ENCODE data around the gene FOXN3.
"Not testable (repeated sequence)": the region's sequence is repeated elsewhere in the genome, so short reads cannot be mapped to it uniquely, and the experiment has no call there.

Gene FOXN3

DNA sequence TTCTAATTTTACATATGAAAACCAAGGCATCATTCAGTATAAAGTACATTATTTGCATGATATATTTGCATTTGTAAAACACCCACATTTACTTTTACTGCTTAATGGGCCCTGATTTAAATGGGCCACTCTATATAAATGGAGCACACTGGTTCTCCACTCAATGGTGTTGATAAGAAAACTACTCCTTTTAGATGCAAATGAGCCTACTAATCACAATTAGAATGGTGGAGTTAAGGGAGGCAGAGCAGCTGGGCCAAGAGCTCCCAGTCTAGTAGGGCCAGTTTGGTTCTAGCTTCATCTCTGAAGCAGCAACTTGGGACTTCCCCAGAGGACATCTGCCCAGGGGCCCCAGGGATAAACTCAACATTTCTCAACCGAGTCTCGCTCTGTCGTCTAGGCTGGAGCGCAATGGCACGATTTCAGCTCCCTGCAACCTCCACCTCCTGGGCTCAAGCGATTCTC is 120.7 kb downstream of the FOXN3 start:
- DNase-seq: no peak

DNA sequence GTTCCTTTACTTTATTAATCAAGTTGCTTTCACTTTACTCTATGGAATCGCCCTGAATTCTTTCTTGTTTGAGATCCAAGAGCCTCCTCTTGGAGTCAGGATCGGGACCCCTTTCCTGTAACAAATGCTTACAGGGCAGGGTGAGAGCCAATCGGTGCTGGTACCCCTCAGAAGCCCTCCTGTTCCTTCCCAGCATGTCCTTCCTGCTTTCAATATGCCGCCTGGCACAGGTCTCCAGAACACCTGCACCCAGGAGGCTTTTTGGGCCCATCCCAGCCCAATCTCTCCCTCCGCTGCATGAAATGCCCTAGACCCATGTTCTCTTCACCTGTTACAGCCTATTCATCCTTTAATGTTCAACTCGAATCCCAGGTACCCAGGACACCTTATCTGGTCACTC is 122.2 kb downstream of the FOXN3 start:
- no peak for DNase-seq

DNA sequence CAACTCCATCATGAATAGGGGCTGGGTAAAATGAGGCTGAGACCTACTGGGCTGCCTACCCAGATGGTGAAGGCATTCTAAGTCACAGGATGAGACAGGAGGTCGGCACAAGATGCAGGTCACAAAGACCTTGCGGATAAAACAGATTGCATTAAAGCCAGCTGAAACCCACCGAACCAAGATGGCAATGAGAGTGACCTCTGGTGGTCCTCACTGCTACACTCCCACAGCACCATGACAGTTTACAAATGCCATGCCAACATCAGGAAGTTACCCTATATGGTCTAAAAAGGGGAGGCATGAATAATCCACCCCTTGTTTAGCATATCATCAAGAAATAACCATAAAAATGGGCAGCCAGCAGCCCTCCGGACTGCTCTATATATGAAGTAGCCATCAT is 122.6 kb downstream of the FOXN3 start:
- not testable (repeated sequence) for DNase-seq

DNA sequence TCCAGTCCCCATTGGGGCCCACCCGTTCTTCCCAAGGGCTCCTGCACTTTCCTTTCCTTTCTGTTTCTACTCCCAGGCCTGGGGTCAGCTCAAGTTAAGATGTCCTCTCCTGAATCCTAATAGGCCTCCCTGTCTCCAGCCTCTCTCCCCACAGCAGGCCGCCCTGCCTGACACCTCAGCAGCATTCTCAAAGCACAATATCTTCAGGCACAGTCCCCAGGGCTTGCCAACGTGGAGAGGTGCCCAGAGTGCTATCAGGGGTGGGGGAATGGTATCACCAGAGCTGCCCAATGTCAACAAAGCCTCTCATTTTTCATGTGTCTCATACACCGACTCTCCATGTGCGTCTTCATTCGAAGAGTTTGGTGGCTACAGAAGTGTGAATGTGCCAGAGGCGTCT is 123.0 kb downstream of the FOXN3 start:
- no peak for DNase-seq

DNA sequence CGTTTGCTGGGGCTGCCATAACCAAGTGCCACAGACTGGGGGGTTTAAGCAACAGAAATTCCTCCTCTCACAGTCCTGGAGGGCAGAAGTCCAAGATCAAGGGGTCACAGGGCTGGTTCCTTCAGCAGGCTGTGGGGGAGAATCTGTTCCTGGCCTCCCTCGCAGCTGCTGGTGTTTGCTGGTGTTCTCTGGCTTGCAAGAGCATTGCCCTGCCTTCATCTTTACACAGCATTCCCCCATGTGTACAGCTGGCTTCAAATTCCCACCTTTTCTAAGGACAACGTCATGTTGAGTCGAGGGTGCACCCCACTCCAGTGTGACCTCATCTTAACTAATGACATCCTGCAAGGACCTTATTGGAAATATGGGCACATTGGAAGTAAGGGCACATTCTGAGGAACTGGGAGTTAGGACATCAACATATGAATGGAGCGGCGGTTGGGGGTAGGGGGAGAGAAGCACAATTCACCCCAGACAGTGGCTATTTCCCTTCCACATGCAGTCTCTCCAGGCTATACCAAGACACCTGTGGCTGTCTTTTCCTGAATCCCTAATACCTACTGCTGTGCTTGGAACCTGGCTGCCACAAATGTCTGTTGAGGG is 123.6 kb downstream of the FOXN3 start:
- DNase-seq: no peak

DNA sequence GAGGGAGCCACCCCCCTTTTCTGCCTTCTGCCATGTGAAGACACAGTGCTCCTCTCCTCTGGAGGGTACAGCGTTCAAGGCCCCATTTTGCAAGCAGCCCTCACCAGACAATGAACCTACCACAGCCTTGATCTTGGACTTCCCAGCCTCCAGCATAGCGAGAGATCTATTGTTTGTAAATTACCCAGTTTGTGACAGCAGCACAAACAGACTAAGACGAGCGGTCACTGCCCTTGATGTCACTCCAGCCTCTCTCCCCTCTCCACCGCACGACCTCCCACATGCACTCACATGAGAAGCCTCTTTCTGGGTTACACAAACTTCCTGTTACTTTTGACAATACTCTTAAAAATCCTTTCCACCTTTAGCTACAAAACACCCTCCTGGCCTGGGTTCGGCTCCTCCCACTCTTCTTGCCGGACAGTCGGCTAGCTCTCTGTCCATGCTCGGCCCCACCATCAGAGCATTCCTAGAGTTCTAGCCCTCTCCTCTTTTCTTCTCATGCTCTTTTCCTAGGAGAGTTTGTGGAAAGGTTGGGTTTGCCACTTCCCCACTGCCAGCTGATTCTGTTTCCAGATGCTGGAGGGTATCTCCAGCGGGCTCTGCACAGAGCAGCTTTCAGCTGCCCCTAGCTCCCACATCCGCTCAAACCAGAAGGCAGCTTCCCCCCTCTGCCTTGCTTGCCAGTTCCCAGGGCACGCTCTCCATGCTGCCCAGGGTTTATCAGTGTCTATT is 124.3 kb downstream of the FOXN3 start:
- no peak for DNase-seq

DNA sequence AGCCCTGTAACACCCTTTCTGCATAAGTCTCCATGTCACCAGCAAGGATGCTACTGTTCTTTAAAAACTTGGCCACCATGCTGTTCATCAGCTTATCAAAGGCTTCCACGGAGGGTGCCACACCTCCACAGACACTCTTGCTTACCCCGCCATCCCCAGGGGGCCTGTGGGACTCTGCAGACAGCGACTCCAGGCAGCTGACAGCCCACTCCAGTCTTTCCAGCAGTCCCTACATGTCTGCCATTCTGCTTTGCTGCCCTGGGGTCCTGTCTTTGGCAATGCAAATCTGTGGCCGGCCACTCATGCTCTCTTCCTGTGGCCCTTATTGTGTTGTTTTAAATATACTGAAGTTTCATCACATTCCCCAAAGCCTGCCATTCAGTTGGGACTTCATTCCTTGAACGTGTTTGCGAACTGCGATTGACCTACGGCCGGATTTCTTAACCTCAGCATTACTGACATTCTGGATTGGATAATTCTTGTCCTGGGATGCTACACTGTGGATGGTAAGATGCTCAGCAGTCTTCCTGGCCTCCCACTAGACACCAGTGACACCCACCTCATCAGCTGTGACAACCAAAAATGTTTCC is 125.6 kb downstream of the FOXN3 start:
- DNase-seq: no peak

DNA sequence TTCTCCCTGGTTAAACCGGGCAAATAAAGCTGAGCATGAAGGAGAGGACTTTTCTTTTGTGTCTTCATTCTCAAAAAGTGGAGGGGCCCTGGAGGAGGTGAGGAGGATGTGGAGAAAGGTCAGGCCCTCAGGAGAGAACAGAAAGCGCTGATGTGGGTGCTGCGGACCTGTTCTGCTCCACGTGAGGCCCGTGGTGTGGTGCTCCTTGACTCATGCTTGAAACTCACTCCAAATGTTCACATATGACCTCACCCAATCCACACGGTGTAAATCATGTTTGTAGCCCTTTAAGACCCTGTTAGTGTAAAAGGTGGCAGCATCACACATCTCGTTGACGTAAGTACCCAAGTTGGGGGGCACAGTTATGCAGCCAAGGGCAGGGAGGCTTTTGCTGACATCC is 126.2 kb downstream of the FOXN3 start:
- DNase-seq: no peak

DNA sequence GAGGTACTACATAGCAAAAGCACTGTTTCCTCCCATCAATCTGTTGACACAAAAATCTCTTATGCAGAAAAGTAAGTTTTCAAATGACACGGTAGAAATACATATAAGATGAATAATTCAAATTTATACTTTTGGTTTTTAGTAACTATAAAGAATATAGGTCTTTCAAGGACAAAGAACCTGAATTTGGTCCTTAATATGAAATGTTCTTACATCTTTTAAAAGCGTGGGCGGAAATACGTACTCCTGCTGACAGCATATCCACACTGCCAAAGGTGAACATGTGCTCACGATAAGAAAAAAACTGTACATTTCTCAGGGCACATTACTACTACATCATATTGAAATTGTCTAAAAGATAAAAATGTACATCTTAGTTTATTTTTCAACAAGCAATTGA is 127.6 kb downstream of the FOXN3 start:
- DNase-seq: no peak

DNA sequence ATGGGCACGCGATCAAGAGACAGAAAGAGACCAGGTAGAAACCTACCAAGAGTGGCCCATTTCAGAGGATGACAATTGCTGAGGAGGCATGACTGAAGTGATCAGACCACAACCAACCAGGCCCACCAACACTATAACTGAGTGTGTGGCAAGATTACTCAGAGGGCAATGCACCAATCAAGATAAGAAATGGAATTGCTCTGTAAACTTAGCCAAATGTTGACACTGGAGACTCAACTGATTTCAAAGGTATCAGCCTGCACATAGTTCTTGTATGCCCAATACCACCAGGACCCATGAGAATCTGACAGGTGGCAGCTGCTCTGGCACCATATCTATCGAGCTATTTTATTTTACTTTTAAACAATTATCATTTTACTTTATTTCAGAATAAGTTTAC is 128.9 kb downstream of the FOXN3 start:
- no peak for DNase-seq

DNA sequence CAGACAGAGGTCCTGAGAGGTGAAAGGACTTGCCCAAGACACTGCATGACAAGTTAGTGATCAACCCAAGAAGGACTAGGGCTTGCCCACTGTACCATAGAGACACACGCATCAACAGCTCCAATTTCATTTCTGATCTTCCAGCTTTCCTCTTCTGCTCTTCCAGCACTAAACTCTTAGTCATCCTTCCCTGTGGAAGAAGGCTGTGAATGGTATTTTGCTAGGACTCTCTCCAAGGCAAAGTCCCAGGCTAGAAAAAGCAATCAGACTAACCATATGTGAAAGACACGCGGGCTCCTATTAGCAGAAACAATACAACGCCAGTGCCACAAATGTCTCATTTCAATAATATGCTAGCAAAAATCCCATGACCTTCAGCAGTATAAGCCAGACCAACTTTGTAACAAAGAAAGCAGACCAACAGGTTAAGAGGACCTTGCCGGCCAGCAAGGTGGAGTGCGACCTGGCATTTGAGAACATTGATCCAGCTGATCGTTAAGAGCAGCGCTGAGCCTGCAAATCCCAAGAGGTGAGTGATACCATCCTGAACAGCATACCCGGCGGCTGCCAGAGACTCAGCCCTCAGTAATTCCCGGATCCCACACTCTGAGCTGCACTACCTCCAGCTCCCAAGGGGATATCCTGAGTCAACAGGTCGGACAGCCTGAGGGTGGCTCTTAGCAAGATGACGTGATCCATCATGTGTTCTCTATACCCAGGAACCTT is 132.5 kb downstream of the FOXN3 start:
- DNase-seq: no peak

DNA sequence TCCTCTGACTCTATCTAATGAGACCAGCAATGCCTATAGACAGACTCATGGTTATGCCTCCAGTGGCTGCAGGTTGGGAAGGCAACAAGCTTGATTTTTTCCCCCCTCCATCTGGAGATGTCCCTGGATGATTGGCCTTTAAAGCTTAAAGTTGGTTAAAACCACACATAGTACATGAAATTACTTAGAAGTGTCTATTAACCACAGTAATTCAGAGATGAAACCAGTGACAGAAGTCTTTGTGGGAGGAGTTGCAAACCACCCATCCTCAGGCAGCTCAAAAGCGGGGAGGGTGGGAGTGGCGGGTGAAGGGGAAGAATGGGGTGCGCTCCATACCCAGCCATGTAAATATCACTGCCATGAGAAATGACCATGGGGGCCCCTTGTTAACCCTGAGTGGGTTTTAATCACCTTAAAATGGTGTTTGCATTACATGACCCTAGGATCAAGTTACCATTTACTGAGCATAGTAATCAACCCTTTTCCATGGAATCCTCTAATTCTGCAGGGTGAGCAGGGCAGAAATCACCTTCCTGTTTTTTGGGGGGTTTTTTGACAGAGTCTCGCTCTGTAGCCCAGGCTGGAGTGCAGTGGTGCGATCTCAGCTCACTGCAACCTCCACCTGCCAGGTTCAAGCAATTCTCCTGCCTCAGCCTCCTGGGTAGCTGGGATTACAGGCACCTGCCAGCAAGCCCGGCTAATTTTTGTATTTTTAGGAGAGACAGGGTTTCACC is 133.5 kb downstream of the FOXN3 start:
- DNase-seq: no peak

DNA sequence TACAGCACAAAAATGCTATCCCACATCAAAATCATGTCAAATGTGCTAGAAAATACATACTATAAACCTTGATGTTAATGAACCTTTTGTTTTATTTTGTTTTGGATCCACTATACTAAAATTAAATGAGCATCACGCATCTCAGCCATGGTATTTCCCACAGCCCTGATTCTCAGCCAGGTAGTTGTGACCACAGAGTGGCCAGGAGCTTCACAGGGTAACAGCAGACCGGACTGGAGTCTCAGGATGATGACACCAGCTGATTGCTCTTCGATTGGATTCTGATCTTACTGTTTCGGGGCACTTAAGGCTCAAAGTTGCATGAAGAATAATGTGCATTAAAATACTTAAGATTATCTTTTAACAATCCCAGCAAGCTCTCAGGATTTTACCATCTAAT is 134.8 kb downstream of the FOXN3 start:
- DNase-seq: no peak

DNA sequence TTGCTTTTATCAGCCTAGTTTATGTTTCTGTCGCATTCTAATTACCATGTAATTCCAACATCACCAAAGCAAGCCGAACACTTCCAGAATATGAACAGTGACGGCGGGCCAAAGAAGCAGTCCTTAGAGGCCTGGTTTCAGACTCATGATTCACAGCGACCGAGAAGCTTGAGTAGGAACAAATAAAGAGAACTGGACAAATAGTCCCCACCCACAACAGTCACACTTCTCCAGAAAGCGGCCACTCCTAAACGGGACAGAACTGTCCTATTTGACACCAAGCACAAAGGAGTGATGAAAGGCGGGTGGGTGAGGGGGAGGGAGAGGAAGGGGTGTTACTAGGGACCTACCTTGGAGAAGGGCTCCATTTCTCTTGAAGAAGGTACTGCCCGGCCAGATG is 136.4 kb downstream of the FOXN3 start:
- no peak for DNase-seq

DNA sequence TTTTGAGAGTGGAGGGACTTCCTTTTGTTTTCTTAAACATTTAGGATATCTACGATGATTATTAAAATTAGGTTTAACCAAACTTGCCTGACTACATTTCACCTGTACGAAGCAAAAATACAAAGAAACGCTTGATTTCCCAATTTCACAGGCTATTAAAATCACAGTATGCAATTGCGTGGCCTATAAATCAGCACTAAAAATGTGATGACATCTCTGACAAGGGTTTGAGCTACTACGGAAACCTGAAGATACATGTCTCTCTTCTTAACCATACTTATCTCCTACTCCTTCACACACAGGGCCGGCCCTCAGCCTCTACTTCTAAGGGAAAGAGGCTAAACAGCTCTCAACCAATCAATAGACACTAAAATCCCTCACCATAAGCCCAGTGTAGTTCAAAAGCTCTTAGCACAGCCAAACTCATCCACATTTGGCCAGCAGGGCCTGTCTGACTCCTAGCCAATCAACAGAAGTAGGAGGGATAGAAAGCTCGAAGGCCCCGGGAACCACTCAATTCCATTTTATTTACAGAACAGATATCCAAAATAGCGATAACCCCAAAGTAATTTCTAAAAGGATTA is 137.3 kb downstream of the FOXN3 start:
- no peak for DNase-seq

DNA sequence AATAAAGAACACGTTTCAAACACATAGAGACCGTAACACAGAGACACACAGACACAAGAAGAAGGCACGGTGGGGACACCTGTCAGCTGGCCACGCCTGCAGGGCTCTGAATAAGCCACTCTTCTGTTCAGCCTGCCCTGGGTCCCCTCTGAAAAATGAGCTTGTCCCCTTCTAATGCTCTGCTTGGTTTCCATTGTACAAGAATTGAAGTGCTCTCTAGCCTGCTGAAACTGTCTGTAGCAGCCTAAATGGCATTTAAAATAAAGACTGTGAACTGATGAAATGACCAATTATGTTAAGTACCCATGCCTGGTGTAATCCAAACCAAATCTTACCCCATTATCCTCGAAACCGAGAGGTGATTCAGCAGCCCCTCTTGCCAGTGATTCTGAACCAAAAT is 139.8 kb downstream of the FOXN3 start:
- DNase-seq: no peak

DNA sequence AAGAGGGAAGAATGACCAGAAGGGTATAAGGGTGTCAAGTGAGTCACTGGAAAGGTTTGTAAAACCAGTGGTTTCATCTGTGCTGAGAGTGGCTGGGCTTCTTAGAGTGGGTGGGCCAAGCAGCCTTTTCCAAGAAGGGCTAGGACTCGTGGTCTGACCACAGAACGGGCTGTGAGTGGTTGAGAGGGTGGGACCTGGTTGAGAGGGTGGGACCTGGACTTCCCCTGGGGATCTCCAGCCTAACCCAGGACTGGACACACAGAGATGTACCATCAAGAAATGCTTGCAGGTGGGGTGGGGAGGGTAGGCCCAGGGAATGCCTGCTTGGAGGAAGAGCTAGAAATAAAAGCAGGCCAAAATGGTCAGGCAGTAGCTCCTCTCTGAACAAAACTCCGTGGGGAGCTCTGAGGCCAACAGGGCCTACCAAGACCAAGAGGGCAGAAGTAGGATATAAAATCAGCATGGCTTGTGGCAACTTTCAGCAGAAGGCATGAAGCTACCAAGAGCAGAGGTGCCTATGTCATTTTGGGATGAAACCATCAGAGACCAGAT is 140.5 kb downstream of the FOXN3 start:
- DNase-seq: no peak

DNA sequence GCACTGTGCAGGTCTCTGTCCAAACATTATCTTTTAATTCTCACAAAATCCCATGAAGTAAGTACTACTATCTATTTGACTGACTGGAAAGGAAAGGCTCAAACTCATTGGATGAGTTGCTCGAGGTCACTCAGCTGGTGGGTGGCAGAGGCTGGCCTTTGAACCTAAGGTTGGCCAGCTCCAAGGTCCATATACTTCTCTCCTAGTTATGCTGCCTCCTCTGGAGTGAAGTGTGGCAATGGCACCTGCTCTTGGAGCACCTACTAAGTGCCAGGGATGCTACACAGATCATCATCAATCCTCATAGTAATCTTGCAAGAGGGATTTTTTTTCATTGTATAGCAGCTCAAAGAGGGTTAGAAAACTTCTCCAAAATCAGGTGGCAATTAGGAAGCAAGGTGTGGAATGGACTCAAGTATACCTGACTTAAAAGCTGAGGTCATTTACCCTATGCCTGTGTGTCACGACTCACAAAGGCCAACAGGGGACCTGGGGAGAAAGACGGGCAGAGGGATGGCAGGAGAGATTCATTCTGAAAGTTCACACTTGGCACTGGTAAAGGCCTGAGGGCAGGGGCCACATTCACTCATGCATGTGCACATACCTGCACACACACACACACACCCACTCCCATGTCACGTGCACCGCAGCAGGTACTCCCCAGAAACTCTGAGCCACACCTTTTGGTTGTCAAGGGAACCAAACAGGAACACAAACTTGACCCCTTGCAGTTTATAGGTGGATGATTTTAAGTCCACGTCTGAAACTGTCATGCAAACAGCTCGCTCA is 146.4 kb downstream of the FOXN3 start:
- no peak for DNase-seq

DNA sequence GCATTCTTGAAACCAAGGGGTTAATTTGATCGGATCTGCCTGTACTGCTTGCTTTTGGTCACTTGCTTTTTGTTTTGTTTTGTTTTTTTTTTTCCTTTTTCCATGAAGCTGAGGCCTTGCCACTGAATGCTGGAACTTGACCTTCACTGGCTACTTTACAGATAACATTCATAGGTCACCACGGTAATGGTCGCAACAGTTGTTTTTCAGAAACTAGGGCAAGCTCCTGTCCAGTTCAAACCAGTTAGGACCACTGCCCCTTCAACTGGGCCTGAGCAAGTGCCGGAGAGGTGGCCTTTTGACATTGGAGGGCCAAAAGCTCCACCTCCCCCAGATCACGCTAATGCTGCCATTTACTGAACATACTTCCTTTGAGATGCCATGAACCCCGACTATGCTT is 147.6 kb downstream of the FOXN3 start:
- no peak for DNase-seq

DNA sequence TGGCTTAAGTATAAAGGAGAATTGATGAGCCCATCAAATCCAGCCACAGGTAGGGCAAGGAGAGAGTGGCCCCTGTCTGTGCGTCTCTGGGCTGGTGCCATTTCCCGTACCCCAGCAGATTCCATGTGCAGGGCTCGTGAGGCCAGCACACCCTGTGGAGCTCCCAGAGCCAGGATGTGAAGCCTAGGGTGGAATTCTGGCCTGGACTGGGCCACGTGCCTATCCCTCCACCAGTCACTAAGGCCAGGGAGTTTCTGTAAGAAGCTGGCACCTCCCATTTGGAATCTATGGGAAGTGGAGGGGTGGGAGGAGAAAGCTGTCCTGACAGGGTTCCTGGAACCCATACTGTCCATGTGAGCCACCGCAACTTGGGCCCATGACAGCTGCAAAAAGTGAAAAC is 148.5 kb downstream of the FOXN3 start:
- no peak for DNase-seq

DNA sequence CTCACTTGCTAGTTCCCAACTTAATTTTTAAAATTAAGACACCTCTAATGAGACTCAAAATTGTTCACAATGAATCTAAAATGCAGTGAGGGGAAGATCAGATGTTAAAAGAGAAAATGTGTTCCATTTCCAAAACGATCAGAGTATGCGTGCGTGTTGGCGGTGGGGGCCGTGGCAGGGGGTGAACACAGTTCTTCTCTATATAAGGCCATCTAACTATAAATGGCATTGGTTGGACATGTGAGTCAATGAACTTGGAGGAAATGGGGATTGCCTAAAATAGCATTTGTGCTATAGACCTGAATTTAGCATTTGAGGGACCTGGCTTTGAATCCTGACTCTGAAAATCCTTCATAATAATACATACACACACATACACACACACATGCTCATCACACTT is 149.4 kb downstream of the FOXN3 start:
- no peak for DNase-seq

DNA sequence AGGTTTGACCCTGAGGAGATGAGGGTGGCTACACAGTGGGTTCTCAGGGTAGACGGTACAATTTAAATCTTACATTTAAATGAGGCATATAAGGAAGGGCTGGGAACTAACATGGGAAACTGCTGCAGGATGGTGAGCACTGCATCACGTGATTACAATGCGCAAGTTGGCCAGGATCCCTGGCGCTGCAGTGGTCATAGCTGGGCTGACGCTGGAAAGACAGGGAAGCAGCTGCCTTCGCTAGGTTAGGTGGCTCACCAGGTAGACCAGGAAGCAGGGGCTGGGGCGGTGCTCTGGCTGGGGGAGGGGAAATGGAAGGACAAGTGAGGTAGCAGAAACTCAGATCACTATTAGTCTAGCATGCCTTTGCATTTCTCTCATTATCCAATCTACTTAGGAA is 149.9 kb downstream of the FOXN3 start:
- no peak for DNase-seq
